GF-D8 (cell line): ENCODE results near the gene NSRP1.
"Not testable (repeated sequence)": the region's sequence is repeated elsewhere in the genome, so short reads cannot be mapped to it uniquely, and the experiment has no call there.

Source experiments
- DNase-seq: peaks from one replicate; lab custom pipeline; 2025; lab: John Stamatoyannopoulos, UW

NSRP1 gene

DNA sequence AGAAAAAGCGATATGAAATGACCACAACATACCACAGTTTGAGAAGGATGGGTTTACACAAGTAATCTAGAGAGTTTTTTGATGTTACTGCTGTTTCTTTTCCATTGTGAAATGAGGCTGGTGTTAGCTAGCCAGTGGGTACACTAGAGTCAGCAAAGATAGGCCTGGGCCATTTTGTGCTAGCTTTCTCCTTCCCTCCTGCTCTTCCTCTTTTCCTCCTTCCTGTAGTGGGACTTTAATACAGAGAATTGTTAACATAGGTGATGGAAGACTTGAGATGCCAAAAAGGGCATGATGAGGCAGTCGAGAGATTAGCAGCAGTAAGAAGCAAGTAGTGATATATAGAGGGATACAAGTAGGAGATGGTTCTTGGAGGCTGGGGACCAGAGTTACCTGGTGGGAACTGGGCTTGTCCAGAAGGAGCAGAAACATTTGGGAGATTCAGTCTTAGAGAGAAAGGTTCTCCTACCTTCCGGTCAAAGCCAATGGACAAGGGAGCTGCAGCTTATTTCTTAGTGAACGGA lies 7.7 kb downstream of the NSRP1 start:
- no peak for DNase-seq

- no peak for DNase-seq
Observed at GRCh38 chr17:30130121-30130520, 13.5 kb downstream of the NSRP1 start.

- DNase-seq = no peak
Observed at GRCh38 chr17:30132615-30133014, 16.0 kb downstream of the NSRP1 start.

- DNase-seq = no peak
Observed at GRCh38 chr17:30133197-30133596, 16.6 kb downstream of the NSRP1 start.

DNA sequence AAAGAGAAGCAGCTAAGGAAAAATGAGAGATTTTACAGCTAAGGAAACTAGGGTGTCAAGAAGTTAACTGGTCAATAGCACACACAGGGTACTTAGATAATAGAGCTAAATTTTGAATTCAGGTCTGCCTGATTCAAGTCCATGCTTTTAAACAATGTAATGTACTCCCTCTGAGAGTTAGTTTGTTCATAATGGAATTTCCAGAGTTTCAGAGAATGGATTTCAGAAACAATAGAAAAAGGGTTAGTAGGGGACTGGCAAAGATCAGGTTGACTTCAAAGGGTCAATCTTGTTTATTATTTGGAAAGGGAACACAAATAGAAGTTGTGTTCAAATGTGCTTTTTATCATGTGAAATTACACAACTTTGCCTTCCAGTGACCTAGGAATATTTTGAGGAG lies 17.9 kb downstream of the NSRP1 start:
- no peak for DNase-seq

GRCh38 chr17:30137158-30137557 lies 20.5 kb downstream of the NSRP1 start:
- DNase-seq = no peak

DNA sequence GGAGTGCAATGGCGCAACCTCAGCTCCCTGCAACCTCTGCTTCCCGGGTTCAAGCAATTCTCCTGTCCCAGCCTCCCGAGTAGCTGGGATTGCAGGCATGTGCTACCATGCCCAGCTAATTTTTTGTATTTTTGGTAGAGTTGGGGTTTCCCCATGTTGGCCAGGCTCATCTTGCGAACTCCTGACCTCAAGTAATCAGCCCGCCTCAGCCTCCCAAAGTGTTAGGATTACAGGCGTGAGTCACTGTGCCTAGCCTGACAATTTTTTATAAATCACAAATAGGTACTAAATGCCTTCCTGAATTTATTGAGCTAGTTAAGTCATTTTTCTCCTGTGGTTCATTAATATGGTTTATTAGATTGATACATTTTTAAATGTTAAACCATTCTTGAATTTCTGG lies 31.2 kb downstream of the NSRP1 start:
- DNase-seq = not testable (repeated sequence)

GRCh38 chr17:30148376-30148775 lies 31.8 kb downstream of the NSRP1 start:
- DNase-seq = no peak

DNA sequence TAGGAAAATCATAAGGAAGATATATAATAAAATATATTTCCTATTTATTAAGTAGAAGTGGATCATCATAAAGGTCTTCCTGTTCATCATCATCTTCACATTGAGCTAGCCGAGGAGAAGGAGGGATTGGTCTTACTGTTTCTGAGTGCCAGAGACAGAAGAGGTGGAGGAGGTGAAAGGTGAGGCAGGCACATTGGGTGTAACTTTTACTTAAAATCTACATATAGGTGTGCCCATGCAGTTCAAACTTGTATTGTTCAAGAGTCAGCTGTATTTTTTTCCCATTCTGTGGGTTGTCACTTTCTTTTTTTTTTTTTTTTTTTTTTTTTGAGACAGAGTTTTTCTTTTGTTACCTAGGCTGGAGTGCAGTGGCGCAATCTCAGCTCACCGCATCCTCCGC lies 34.9 kb downstream of the NSRP1 start:
- DNase-seq = no peak

- no peak for DNase-seq
Observed at GRCh38 chr17:30153463-30153862, 36.8 kb downstream of the NSRP1 start.

DNA sequence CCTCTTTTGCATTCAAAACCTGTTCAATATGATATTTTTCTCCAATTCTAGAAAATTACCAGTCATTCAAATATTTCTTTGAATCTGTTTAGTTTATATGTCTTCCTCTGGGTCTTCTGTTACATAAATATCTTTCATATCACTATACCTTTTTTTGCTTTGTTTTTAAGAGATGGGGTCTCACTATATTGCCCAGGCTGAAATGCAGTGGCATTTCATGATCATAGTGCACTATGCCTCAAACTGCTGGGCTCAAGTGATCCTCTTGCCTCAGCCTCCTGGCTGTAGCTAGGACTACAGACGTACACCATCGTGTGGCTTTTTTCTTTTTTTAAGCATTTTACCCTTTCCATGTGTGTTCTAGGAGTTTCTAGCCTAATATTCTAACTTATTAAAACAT lies 38.8 kb downstream of the NSRP1 start:
- DNase-seq = no peak

DNA sequence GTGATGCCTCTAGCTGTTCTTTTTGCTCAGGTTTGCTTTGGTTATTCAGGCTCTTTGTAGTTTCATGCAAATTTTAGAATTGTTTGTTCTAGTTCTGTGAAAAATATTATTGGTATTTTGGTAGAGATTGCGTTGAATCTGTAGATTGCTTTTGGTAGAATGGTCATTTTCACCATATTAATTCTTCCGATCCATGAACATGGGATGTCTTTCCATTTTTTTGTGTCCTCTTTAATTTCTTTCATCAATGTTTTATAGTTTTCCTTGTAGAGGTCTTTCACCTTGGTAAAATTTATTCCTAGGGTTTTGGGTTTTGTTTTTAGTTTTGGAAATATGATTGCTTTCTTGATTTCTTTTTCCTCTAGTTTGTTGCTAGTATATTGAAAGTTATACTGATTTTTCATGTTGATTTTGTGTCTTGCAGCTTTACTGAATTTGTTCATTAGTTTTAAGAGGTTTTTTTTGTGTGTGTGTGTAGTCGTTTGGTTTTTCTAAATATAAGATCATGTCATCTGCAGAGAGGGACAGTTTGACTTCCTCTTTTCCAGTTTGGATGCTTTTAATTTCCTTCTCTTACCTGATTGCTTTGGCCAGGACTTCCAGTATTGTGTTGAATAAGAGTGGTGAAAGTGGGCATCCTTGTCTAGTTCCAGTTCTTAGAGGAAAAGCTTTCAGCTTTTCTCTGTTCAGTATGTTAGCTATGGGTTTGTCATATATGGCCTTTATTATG lies 42.4 kb downstream of the NSRP1 start:
- DNase-seq = no peak

DNA sequence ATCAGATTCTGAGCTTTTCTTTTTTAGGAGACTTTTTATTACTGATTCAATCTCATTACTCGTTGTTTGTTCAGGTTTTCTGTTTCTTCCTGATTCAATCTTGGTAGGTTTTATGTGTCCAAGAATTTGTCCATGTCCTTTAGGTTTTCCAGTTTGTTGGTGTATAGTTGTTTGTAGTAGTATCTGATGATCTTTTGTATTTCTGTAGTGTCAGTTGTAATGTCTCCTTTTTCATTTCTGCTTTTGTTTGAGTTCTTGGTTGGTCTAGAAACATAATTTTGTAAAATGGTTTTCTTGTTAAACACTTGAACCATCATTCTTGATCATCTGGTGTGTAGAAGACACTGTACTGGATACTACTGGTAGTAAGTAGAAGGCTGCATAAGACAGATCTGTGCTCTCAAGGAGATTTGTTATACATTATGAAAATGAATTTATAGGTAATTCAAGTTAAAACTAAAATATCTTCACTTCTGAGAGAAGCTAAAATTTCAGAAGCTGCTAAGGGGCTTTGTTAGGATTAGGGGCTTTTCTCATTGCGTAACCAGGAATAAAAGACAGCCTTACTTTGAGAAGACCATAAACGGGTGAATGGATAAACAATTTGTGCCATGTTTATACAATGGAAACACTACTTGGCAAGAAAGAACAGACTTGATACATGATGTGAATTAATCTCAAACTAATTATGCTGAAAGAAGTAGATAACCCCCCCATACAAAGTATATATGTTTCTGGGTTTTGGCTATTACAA lies 44.0 kb downstream of the NSRP1 start:
- DNase-seq = no peak

GRCh38 chr17:30161601-30162000 lies 45.0 kb downstream of the NSRP1 start:
- no peak for DNase-seq

DNA sequence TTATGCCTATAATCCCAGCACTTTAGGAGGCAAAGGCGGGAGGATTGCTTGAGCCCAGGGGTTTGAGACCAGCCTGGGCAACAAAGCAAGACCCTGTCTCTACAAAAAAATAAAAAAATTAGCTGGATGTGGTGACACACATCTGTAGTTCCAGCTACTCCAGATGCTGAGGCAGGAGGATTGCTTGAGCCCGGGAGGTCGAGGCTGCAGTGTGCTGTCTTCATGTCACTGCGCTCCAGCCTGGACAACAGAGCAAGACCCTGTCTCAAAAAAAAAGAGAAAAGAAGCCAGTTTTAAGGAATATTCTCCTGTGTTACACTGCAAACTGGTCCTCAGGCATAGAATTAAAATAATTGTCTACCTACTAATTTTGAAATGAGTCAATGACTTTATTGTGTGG lies 47.9 kb downstream of the NSRP1 start:
- no peak for DNase-seq

DNA sequence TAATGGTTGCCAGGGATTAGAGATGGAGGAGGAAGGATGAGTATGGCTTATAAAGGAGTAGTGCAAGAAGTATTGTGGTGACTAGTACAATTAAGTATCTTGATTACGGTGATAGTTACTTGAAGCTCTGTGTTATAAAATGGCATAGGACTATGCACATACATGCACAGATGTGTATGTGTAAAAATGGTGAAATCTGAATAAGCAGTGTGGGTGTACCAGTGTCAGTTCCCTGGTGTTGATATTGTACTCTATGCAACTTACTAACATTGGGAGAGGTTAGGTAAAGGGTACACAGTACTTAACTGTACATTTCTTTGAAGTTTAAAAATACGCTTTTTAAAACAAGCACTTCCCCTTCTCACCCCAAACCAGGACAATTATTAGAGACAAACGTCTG lies 48.5 kb downstream of the NSRP1 start:
- DNase-seq = no peak

DNA sequence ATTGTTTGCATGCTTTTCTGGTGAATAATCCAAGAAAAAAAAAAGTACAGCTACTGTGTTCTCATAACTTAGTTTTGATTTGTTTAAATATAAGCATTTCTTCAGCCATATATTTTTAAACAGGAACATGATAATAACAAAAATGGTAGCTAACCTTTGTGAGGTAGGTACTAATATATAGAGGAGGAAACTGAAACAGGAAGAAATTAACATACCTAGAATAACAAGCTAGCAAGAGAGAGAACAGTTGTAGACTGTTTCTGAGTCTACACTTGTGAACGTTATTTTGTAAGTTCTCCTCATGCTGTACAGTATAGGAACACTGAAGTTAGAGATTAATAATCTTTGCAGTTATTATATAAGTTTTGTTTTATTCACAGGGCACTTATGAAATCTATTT lies 49.3 kb downstream of the NSRP1 start:
- DNase-seq = no peak

DNA sequence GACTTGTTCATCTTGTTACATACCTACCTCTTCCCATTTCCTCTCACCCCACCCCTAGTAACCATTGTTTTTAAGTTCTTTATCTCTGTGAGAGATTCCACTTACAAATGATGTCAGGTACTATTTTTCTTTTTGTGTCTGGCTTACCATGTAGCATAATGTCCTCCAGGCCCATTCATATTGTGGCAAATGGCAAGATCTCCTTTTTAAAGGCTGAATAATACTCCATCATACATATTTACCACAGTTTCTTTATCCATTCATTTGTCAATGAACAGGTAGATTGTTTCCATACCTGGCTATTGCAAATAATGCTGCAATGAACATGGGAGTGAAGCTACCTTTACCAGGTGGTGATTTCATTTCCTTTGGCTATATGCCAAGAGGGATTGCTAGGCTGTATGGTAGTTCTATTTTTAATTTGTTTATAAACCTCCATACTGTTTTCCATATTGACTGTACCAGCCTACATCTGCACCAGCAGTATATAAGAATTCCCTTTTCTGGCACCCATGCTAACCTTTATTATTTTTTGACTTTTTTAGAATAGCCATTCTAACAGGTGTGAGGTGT lies 53.9 kb downstream of the NSRP1 start:
- DNase-seq = no peak

DNA sequence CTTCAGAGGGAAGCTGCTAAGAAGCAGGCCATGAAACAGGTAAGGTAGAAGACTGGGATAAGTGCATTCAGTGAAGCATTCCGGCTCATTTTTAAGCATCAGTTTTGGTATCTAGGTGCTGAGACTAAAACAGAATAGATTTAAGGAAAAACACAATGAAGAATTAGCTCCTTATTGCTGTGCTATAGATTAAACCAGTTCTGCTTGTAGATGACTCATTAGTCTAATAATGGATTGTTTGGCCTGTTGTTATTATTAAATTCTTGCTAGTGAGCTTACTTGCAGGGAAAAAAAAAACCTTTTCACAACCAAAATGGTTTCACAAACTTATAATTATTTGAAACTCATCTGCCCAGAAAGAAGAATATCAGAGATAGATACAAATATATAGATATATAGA lies 55.9 kb downstream of the NSRP1 start:
- no peak for DNase-seq

DNA sequence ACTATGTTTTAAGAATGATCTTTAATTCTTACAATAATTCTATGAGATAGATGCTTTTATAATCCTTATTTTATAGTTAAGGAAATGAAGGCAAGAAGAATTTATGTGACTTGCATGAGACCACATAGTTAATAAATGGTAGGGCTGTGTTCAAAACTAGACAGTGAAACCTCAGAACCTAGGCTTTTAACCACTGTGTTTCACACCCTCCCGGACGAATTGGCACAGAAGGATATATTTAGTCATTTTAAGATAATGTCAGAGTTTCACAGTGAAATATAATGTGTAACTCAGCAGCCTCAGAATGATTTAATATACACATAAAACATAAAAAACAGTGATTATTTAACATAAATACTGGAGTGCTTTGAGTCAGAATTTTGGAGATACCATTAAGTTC lies 57.0 kb downstream of the NSRP1 start:
- no peak for DNase-seq

DNA sequence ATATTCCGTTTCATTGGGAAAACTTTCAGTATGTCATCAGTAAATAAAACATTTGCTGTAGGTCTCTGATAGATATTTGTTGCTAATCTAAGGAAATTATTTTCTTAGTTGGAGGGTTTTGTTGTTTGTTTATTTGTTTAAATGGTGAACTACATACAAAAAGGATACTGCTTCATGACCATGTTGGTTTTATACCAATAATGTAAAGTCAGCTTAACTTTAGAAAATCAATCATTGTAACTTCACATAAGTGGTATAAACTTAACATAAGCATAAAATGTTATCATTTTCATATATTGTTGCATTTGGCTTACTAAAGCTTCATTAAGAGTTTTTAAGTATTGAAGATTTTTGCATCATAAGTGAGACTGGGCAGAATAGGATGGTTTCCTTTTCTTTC lies 57.9 kb downstream of the NSRP1 start:
- DNase-seq = no peak

DNA sequence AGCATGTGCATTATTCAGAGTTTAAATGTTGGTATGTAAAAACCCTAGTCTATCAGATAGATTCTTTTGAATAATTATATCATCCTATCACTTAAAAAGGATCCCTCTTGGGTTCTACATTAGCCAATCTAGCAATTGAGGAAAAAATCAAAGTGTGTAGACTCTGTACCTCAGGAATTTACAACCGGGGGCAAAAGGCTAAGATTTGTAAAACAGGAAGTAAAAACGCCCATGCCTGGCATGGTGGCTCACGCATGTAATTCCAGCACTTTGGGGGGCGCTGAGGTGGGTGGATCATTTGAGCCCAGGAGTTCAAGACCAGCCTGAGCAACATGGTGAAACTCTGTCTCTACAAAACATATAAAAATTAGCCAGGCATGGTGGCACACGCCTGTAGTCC lies 60.2 kb downstream of the NSRP1 start:
- no peak for DNase-seq

DNA sequence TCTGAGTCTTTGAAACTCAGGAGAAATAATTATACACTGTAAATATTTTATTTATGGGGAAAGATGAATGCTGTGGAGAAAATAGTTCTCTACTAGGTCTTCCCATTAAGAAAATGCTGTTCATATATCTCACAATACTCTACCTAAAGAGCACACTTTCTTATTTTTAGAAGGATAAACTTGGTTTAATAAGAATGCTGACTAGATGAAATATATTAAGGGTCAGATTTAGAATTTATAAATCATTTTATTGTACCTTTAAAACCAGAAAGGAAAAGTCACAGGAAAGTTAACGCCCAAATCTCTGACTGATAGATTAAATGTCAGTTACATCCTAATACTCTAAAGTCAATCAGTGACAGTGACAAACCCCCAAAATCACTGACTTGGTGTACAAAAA lies 70.1 kb downstream of the NSRP1 start:
- DNase-seq = no peak
